Activated CD4-positive, alpha-beta T cell treated with anti-CD3 and anti-CD28 coated beads, Interleukin-2, amount 50 U/mL, for 4 hours (primary cell): ENCODE data around the gene CYP26B1.

ENCODE experiments used
- DNase-seq, 2 experiments: peaks; one replicate each; pipeline ENCODE4 v3.0.0-alpha.2; 2020

CYP26B1 gene

GRCh38 chr2:72128059-72128842, 19.4 kb downstream of the CYP26B1 start:
- no peak for DNase-seq

- DNase-seq, result no peak
Measured at GRCh38 chr2:72127401-72128058, 20.1 kb downstream of the CYP26B1 start.

- DNase-seq, result no peak
Measured at GRCh38 chr2:72126186-72127100, 21.2 kb downstream of the CYP26B1 start.

- no peak for DNase-seq
Measured at GRCh38 chr2:72124376-72124775, 23.3 kb downstream of the CYP26B1 start.

- no peak for DNase-seq
Measured at GRCh38 chr2:72121153-72121552, 26.5 kb downstream of the CYP26B1 start.

- DNase-seq, result no peak
Measured at GRCh38 chr2:72118951-72119350, 28.7 kb downstream of the CYP26B1 start.

- no peak for DNase-seq
Measured at GRCh38 chr2:72118386-72118785, 29.3 kb downstream of the CYP26B1 start.

GRCh38 chr2:72117718-72118117, 29.9 kb downstream of the CYP26B1 start:
- DNase-seq, result no peak

- DNase-seq, result no peak
Measured at GRCh38 chr2:72117029-72117428, 30.6 kb downstream of the CYP26B1 start.

- no peak for DNase-seq
Measured at GRCh38 chr2:72116081-72116533, 31.6 kb downstream of the CYP26B1 start.

GRCh38 chr2:72115110-72116080, 32.3 kb downstream of the CYP26B1 start:
- no peak for DNase-seq

- no peak for DNase-seq
Measured at GRCh38 chr2:72114693-72115051, 33.0 kb downstream of the CYP26B1 start.

GRCh38 chr2:72113847-72114692, 33.6 kb downstream of the CYP26B1 start:
- DNase-seq, result no peak

- DNase-seq, result no peak
Measured at GRCh38 chr2:72112981-72113846, 34.4 kb downstream of the CYP26B1 start.

- DNase-seq, result no peak
Measured at GRCh38 chr2:72112401-72112800, 35.3 kb downstream of the CYP26B1 start.

- no peak for DNase-seq
Measured at GRCh38 chr2:72111061-72111460, 36.6 kb downstream of the CYP26B1 start.

- no peak for DNase-seq
Measured at GRCh38 chr2:72109904-72110303, 37.8 kb downstream of the CYP26B1 start.

- DNase-seq, result no peak
Measured at GRCh38 chr2:72109291-72109690, 38.4 kb downstream of the CYP26B1 start.

- no peak for DNase-seq
Measured at GRCh38 chr2:72108121-72108520, 39.5 kb downstream of the CYP26B1 start.

- DNase-seq, result no peak
Measured at GRCh38 chr2:72106978-72107377, 40.7 kb downstream of the CYP26B1 start.
